Fibroblast of skin of scalp (primary cell): ENCODE results near the gene ZNF296.
A peak's percentile ranks its signal among the peaks of the same experiment; 100 is the strongest.

Source experiments
- DNase-seq: peaks from one replicate; pipeline ENCODE4 v3.0.0-alpha.2; 2013

Gene ZNF296

GRCh38 chr19:45079911-45080370 lies 3.7 kb upstream of the ZNF296 start:
- DNase-seq = no peak

DNA sequence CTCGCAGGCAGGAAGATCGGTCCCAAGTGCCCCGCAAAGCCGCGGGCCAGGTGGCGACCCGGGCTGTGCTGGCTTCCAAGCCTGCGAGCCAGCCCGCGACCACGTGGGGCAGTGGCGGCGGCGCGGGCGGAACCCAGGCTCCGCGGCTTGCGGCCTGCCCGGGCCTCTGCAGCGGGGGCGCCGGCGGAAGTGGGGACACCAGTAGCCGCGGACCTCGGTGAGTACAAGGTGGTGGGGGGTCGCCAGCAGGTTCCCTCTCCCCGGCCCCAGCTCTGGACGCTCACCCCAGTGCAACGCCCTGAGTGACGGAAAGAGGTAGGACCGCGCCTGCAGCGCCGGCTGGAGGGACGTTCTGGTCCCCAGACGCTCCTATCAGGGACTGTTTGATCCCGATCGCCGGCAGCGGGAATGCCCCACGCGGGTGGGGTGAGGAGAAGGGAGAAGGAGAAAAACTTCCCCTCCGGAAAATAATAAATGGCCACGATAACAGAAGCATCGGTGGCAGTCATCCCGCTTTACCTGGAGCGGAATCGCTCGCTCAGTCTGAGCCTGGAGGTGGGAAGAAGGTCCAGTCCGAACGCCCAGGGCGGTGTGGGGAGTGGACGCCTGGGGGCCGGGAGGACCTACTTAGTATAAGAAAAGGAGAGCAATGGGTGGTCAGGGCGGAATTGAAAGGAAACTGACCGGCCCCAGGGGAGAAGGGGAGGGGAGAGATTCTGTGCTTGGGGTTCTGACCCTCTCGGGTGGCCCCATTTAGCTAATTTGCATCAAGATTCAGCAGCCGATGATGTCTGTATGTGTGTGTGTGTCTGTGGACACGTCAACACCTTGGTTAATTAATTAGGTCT lies 3.0 kb upstream of the ZNF296 start, which contains the start of gene GEMIN7:
TSS of gene GEMIN7 (plus strand) at position 198 of the 848 bp plus-strand sequence. CDS start 10,855 bp downstream, outside the sequence.
- DNase-seq = peak; percentile 78

GRCh38 chr19:45078390-45079062 lies 2.2 kb upstream of the ZNF296 start:
- no peak for DNase-seq

DNA sequence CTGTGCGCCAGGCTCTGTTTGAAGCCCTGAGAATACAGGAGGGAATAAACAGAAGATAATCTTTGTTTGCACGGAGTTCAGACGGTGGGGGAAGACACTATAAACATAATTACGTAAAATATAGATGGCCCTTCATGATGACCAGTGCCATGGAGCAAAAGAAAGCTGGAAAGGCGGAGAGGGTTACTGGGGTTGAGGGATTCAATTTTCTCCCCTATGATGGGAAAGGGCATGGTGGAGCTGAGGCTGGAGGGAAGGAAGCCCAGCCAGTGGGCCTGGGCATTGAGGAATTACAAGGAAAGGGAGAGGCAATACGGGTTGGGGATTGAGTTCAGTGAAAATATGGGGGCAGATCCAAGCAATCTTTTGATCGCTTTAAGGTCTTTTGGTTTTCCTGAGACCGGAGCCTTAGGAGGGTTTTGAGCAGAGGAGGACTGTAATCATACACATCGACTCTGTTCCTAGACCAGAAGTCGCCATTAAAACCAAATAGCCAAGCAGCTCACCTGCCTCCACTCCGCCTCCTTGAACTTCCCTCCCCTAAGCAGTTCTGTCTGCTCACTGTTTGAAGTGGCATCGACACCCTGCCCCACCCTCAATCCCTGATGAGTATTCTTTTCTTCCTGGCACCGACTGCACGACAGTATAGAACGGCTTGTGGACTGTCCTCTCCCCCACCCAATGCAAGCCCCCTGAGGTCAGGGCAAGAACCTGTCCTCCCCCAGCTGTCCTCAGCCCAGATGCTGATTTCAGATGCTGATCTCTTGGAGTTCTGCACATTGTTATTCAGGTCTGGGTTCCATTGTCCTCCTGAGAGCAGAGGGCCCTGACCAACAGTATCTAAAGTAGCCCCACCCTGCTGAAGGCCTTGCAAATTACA lies 813 bp upstream of the ZNF296 start:
- DNase-seq = no peak

DNA sequence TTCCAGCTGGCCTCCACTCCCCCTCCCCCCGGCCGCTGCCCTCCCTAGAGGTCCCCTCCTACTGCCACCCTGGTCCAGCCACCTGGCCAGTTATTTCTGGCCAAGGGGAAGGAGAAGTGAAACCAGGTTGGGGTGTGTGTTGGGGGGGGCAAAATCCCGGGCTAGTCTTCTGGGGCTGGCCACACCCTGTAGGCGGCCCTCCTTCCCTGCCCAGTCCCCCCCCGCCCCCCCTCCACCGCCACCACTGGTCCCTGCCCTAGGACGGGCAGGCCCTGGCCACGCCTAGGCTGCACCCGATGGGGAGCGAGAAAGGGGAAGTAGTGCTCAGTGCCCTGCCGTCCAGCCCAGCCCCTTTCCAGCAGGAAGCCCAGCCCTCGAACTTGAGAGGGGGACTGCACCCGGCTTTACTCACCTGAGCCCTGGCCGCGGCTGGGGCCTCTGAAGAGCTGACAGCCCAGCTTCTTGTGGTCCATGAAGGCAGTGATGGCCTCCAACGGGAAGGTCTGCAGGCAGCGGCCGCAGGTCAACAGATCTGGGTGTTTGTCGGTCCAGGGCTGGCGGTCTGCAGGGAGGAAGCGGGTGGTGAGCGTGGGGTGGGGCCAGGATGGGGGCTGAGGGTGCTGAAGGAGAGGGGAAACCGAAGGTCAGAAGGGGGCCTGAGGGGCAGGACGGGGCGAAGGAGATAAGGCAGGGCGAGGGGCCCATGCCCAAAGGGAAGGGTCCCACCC lies 813 bp downstream of the ZNF296 start:
- peak; percentile 35 for DNase-seq

- DNase-seq = no peak
Observed at GRCh38 chr19:45074744-45075300, 1.5 kb downstream of the ZNF296 start.

DNA sequence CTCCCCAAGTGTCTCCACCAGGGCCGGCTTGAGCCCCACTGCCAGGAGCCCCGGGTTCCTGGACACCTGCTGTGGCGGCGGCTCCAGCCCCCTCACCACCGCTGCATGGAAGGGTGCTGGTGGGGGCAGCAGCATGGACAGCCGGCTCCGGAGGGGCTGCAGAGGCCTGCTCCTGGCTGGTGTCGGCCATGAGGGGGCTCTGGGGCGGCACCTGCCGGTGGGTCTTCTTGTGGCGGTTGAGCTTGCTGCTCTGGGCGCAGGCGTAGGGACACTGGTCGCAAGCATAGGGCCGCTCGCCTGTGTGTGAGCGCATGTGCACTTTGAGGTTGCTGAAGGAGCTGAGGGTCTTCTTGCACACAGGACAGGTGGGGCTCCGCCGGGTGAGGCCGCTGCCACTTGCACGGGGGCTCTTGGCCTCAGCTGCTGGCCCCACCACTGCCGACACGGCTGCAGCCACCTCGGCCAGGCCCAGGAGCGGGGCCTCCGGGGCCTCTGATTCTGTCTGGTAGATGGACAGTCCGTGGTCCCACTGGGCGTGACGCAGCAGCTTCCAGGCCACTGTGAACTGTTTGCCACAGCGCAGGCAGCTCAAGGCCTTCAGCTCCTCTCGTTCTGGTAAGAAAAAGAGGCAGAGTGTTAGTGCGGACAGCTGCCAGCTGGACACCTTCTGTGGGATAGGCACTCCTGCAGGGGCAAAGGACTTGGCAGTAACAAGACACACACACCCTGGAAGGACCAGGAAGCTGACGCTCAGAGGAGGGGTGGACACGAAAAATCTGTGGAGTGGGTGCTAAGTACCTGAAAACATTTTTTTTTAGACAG lies 4.1 kb downstream of the ZNF296 start:
- no peak for DNase-seq

DNA sequence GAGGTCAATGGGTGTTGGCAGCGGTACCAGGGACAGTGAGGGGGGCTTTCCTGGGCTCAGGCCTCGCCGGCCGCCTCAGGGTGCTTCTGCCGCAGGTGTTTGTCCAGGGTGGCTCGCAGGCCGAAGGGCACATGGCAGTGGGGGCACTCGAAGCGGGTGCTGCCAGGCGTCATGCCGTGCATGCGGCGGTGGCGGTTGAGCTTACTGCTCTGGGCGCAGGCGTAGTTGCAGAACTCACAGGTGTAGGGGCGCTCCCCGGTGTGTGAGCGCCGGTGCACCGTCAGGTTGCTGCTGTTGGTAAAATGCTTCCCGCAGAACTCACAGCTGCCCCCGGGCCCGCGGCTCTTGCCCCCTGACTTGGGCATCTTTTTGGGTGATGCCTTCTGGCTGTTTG lies 4.7 kb downstream of the ZNF296 start:
- no peak for DNase-seq

DNA sequence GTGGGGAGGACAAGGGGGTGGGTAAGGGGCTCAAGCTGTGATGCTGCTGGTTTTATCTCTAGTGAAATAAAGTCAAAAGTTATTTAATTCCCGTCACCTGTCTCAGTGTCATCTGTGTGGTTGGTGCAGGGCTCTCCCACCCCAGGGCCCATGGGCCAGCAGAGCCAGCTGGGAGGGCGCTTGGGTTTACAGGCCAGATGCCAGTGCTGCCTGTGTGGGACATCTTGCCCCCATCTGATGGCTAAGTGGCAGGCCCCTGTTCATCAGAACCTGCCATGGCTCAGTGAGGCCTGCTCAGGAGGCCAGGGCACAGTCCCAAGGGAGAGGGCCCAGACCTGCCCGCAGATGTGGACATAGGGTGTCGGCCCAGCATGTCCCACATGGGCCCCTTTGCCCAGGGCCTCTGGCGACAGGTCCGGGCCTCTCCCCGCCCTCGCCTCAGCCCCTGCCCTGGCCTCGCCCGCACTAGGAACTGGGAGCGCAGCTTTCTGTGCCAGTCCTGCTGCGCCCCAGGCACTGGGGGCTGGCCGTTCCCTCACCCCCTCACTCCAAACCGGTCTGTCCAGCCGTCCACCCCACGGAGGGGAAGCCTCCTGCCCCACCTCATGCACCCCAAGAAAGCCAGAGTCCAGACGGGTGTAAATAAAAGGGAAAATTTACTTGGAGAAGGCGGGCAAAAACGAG lies 5.3 kb downstream of the ZNF296 start:
- DNase-seq = no peak

DNA sequence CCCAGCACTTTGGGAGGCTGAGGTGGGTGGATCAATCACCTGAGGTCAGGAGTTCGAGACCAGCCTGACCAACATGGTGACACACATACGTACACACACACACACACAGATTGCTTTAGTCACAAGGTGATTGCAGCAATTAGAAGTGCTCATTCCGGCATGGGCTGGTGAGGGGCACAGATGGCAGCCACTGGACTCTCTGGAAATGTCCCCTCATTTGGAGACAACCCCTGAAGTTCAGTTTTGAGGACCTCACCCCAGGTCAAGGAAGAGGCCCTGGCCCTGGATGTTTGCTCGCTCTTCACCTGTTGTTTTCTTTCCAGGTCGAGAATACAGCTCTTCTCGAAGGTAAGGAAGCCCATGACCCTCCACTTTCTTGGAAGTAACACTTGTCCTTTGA lies 6.1 kb downstream of the ZNF296 start:
- DNase-seq = no peak

DNA sequence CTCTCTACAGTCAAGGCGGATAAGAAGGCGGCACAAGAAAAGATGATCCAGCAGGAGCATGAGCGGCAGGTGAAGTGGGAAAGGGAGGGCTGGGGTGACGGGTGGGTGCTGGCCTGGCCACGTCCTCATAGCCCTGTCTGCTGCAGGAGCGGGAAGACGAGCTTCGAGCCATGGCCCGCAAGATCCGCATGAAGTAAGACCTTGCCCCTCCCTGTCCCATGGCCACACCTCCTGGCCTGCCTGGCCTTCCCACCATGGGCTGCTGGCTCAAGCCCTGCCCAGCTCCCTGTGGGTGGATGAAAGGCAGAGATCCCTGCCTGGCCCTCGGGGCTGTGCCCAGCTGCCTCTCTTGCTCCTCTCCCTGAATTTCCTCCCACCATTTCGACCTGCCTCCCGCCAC lies 7.2 kb downstream of the ZNF296 start:
- DNase-seq = no peak

GRCh38 chr19:45068041-45068440 lies 8.2 kb downstream of the ZNF296 start:
- DNase-seq = no peak

GRCh38 chr19:45066921-45067661 lies 9.2 kb downstream of the ZNF296 start:
- DNase-seq = no peak

GRCh38 chr19:45063851-45064801 lies 12.2 kb downstream of the ZNF296 start:
- no peak for DNase-seq

- no peak for DNase-seq
Observed at GRCh38 chr19:45061965-45062364, 14.3 kb downstream of the ZNF296 start.

DNA sequence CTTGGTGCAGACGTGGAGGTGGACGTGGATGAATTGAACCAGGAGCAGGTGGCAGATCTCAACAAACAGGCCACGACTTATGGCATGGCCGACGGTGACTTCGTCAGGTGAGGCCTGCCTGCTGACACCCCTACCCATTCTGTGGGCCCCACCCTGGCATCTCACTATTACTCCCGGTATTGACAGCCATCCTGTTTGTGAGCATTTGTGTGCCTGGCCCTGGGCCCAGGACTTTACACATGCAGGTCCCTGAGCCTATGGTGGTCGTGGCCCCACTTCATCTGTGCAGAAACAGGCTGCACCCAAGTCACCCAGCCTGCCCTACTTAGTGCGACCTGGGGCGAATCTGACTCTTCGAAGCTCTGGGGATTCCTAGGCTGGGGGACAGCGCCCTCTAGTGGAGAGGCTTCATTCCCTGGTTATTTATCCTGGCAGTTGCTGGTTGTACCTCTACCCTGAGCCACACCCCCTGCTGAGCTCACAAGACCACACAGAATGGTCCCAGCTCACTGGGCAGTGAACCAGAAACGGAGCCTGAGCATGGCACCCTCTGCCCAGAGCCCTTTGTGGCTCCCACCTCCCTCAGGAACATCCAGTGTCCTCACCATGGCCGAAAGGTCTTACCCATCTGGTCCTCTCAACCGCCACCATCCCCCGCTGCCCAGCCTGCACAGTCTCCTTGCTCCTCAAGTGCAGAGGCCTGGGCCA lies 16.9 kb downstream of the ZNF296 start:
- peak; percentile 73 for DNase-seq

DNA sequence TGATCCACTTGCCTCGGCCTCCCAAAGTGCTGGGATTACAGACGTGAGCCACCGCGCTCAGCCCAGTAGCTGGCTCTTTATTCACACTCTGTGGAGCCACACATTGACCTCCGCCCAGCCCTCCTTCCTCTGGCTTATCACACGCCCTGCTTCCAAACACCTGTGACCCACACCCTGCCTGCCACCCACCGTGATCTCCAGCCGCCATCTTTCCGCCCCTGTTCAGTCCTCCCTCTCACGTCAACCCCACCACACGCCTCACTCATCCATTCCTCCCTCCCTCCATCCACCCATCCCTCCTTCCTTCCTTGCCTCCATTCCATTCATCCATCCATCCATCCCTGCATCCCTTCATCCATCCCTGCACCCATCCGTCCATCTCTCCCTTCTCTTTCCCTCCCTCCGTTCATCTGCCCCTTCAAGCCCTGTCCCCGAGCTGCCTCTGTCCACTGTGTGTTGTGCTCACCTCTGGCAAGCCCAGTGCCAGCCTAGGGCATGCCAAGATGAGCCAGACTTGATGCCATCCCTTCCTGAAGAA lies 17.6 kb downstream of the ZNF296 start:
- no peak for DNase-seq
